SKM-1 (cell line): ENCODE data around the gene ZDHHC14.
"Not testable (repeated sequence)": the region's sequence is repeated elsewhere in the genome, so short reads cannot be mapped to it uniquely, and the experiment has no call there.

ENCODE experiments used
- DNase-seq: peaks from one replicate; lab custom pipeline; 2025; ENCODE audit not compliant: unreplicated experiment; lab: John Stamatoyannopoulos, UW

ZDHHC14 gene

DNA sequence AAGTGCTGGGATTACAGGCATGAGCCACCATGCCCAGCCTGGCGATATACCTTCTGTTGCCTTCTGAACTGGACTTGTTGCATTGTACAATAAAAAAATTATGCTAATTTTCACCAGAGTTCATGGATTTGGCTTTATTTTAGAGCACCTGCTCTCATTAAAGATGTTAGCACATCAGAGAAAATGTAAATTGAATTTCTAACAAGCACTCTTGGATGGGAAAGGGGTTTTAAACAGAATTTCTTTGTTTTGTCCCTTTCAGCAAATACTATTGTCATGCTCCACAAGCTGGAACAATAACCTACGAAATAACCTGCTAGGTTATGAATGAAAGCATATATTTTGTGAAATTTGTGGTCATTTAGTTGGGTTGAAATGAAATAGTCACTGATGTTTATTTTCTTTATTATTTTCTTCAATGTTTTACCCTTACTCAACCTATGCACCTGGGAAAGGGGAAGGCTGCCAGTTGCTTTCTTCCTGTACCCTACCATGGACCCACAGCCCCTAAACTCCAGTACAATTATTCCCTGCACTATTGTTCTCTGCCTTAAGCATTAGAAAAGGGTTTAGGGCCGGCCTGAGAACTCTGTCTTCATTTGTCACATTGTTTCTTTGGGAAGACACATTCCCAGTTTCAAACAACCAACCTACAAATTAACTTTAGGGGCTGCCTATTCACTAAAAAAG lies 22.2 kb downstream of the ZDHHC14 start:
- no peak for DNase-seq

DNA sequence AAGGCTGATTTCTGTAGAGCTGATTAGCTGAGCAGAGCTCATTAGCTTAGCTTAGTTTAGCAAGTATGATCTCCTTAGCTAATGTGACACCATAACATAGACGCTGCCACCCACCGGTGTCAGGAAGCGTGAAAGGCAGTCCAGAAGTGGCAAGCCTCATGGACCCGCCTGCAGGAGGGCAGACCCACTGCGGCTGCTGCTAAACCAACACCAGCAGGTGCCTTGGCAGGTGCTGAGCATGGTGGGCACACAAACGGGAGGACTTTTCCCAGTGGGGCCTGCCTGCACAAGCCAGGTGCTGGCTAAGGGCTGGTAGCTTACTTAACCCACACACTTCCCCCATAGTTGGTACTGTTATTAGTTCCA lies 22.7 kb downstream of the ZDHHC14 start:
- DNase-seq: no peak

- DNase-seq: no peak
These were observed 25.0 kb downstream of the ZDHHC14 start for GRCh38 chr6:157405986-157406385.

- DNase-seq: no peak
These were observed 25.7 kb downstream of the ZDHHC14 start for GRCh38 chr6:157406661-157407060.

- no peak for DNase-seq
These were observed 26.7 kb downstream of the ZDHHC14 start for GRCh38 chr6:157407646-157408045.

DNA sequence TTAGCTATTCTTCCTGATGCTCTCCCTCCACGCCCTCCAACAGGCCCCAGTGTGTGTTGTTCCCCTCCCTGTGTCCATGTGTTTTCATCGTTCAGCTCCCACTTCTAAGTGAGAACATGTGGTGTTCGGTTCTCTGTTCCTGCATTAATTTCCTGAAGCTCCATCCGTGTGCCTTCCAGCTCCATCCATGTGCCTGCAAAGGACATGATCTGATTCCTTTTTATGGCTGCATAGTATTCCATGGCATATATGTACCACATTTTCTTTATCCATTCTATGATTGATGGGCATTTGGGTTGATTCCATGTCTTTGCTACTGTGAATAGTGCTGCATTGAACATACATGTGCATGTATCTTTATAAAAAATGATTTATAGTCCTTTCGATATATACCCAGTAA lies 27.4 kb downstream of the ZDHHC14 start:
- not testable (repeated sequence) for DNase-seq

DNA sequence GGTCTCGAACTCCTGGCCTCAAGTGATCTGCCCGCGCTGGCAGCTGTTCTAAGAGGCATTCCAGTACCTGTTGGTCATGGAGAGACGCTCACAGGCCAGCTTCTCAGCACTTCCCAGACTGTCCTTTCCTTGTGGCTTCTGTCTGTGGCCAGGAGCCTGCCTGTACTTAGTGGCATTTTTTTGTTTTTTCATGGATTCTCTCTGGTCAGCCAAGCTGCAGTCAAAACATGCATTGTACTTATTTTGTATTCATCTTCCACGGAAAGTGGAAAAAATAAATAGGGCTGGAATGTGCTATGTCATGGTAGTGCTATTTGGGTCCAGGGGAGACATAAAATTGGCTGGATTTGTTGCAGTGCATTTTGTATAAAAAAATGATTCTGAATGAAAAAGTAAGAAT lies 29.1 kb downstream of the ZDHHC14 start:
- no peak for DNase-seq

- no peak for DNase-seq
These were observed 30.4 kb downstream of the ZDHHC14 start for GRCh38 chr6:157411368-157411767.

DNA sequence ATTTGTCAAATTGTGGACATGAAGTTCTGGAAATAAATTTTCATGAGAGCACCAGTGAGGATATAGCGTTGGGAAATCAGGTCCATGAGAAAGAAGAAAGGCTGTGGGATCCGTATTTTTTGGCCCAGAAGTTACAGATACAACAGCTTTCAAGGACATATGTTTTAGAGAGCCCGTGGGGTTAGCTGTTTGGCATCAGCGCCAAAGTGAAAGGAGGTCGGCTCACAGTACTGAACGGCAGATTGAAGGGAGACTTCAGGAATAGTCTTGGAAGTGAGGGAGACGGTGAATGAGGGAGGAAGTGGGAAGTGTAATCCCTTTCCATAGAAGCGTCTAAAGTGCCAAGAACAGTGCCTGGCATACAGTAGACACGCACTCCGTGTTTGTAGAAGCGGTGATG lies 31.8 kb downstream of the ZDHHC14 start:
- no peak for DNase-seq

GRCh38 chr6:157420497-157420896 lies 39.5 kb downstream of the ZDHHC14 start:
- no peak for DNase-seq

DNA sequence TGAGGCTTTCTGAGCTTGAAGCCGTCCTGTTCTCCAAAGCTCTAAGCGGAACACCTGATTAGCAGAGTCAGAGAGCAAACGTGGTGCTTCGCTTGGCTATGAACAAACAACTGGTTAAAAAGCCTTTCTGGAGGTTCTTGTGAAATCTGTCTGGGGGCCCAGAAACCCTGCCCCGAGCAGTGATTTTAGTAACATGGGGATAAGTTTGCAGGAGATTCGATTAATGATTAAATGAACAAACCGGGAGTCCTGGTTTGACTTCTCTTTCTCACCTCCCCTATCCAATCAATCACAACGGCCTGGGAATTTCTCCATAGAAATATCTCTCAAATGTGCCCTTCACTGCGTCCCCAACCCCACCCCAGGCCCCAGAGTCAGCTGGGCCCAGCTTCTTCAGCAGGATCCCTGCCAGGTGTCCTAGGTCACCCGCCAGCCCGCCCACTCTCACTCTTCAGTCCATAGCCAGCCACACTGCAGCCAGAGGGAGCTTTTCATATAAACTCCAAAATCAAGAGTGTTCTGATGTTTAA lies 43.6 kb downstream of the ZDHHC14 start:
- no peak for DNase-seq

DNA sequence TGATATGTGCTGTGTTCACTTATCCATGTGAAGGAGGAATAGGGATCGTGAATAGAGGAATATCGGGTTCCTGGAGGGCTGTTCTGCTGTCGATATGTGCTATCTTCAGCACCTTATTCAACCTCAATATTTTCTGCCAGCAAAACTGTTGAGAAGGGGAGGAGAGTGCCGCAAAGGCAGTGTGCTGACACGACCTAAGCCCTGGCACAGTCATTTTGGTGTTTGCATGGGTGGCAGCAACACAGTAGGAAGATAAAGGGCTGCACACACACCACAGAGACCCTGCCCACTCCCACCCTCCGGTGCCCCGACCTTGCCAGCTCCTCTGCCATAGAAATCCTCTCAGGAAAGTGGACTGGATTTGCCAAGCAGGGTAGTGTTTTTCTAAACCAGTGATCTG lies 47.0 kb downstream of the ZDHHC14 start:
- no peak for DNase-seq

- DNase-seq: no peak
These were observed 47.6 kb downstream of the ZDHHC14 start for GRCh38 chr6:157428427-157429202.

DNA sequence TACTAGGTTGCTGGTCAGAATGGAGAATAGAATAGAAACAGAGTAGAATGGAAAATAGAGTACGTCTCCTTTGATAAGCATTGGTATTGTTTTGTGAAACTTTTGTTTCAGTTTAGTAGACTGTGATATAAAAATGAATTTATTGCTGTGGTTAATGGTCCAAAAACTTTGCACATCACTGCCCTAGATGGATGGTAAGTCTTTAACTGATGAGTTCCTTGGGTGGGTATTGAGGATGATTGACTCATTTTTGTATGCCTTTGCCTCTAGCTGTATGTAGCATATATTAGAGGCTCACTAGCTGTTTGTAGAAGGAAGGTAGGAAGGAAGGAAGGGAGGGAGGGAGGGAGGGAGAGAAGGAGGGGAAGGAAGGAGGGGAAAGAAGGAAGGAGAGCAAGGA lies 48.3 kb downstream of the ZDHHC14 start:
- DNase-seq: no peak

DNA sequence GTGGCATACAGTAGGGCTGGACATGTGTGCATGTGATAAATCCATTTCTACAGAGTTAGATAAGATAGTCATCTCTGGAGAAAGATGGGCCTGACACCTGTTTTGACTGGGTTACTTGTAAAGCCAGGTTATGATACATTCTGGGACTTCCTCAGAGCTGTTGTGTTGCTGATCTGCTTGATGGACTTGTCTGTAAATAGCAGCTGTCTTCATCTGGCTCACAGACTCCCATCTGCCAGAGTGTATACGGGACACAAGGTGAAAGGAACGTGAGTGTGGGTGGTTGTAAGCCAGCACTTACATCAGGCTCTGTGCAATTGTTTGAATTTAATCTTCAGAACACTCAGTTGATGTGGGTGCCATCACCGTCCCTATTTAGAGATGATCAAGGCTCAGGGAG lies 49.8 kb downstream of the ZDHHC14 start:
- no peak for DNase-seq

DNA sequence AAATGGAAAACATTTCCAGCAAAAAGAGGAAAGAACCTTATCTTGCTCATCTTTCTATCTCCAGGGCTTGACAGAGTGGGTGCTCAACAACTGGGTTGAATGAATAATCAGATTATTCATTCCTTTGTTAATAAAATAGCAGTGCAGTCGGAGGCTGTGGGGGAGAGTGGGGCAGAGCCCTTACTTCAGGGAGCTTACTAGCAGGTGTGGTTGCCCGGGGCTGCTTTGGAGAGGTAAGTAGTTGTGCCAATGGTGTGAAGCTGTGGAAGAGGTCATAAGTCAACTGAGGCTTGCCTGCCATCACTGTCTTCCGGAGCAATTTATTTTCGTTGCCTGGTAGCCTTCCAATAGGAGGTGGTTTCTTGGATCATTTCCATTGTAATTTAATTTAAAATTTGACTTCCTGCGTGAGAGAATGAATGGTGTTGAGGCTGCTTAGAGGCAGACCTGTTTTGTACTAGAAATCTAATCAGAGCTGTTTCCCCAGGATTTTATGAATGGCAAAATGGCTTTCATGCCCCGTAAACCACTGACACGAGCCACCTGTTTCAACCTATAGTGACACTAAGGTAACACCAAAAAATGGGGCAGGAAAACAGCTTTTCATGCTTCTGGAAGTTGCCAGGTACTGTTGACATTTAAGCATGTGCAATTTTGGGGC lies 51.4 kb downstream of the ZDHHC14 start:
- DNase-seq: no peak

DNA sequence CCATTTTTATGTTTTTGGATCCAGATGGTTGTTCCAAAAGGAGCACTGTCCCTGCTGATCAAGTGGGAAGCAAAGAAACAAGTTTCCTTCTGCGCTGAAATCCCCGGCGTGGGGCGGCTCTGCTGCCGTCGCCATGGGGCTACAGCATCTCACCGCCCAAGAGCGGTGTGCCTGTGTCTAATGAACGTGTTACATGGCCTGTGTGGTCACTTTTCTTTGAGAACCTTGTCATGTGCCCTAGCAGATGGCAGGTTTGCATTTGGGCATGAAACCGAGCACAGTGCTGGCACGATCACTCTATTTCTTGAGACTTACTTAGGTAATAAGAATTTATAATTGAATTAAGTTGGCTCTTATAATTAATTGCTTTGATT lies 51.9 kb downstream of the ZDHHC14 start:
- DNase-seq: no peak

DNA sequence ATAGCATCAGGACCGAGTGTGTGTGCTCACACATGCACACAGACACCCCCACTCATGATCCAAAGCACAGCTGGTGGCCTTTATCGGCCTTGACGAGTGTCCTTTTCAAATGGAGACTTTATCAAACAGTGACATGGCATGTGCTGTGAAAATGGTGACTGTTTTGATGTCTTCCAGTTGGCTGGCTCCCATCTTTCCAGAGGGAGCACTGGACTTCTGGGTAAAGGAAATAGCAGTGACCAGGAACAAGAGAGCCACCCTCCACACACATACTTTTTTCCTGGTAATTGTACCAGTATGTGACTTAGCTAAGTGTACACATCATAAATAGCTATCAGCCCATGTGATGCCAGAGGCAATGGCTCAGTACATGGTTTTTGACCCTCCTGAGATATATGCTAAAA lies 52.7 kb downstream of the ZDHHC14 start:
- no peak for DNase-seq

DNA sequence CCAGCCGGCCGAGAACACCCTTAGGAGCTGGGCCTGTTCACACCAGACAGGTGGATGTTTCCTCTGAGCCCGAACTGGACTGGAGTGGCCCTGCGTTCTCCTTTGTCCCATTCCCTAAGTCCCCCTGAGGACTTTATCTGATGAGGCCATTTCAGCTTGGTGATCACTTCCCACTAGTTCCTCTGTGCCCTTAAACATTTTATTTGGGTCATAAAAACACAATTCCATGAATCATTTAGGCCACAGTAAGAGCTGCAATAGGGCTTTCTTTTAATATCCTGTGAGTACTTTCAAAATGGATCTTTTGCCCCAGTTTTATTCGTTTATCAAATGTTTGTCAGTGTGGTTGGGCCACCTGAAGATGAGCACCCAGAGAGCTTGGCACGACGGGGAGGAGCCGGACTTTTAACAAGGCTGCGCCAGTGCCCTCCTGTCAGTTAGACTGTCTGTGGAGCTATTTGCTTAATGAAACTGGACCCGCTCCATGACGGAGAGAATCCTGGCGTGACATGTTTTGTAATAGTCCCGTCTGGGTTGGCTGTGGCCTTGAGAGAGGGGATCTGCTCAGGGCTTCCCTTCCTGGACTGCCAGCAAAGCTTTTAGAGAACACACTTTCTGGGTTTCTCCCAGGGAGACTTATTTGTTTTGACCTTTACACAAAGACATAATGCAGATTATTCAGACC lies 53.5 kb downstream of the ZDHHC14 start:
- DNase-seq: no peak

DNA sequence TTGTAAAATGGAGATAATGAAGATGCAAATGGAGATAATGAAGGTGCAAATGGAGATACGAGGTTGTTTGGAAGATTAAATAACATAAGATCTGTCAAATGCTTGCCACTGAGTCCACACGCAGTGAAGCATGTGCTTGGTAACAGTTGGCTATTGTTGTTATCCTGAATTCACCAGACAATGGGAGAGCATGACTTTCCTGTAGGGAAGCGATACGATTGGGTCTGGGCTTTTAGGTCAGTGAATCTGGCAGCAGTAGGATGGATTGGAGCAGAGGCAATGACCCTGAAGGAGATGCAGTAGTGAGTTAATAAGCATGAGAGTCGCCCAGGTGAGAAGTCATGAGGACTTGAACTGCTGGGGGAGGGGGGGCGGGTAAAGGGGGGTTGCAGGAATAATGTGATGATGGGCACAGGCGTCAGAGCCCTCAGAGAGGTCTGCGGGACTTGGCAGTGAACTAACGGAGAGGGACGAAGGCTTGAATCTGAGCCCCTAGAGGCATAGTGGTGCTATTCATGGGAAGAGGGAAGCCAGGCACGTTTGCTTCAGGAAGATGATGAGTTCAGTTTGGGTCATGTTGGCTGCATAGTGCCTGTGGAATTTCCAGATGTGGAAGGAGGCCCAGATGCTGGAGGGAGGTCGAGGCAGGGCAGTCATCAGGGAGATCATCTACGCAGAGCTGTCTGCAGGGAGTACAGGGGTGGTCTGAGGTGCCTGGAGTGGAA lies 55.4 kb downstream of the ZDHHC14 start:
- no peak for DNase-seq

DNA sequence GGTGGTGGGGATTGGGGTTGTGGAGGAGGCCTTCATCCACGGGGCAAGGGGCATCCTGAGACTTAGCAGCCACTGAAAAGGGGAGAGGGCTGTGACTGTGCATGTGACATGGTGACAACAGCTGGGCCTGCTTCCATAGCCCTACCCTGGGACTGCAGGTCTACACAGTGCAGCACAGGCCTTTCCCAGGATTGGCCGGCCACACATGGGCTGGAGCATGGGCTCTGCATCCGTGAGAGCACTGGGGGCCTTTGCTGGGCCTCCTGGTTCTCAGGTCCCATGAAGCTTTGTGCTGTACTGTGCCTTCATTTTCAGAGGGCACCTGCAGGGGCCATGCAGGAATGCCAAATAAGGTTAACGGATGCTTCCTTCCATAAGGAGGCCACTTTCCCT lies 56.0 kb downstream of the ZDHHC14 start:
- DNase-seq: no peak
